ENCODE data around the gene ARSI. TPM values are rescaled to one million over a fixed set of nuclear protein-coding genes. Genes with fewer than 3 reads are reported as not detected.

The ARSI gene
- total and polyA plus RNA-seq, 7 donors = 0.15 to 0.45 TPM; not detected in 5

GRCh38 chr5:150272531-150272930, 30.2 kb downstream of the ARSI start:
- intact Hi-C loops (cut with DNase I) = loop anchor here in 1 of 2 donors (5.0 to 10.0 kb wide), 2 partner anchors 80 to 162 kb away; no protein-coding TSS in a partner anchor
- DNase-seq (no peak), ATAC-seq (no peak)
- WGBS, 3 donors = 63 to 69% (median 68%) methylated on average over 4 to 5 of the region's 5 CpGs
- Histone ChIP-seq H3K27ac (no peak overlapping the region), H3K9me3 (no peaks in the 10 kb centered on the region), H3K4me1 (peaks cover 9% of the 10 kb centered on the region), H3K4me3 (no peak overlapping the region), H3K36me3 (ENCODE audit: insufficient read depth in 1 of 2, low read depth in 1 of 2) (no peaks in the 10 kb centered on the region), H3K27me3 (ENCODE audit: insufficient read depth in 3 of 3, low read length in 2 of 3) (no peaks in the 10 kb centered on the region)
- peak; percentile 16 for TF ChIP-seq CTCF (IDR thresholded peaks at IDR 0.05)

GRCh38 chr5:150271923-150272322, 30.8 kb downstream of the ARSI start:
- TF ChIP-seq CTCF (IDR thresholded peaks at IDR 0.05) = no peak
- no peaks in the 10 kb centered on the region for H3K27me3 ChIP-seq (ENCODE audit: insufficient read depth in 3 of 3, low read length in 2 of 3)
- intact Hi-C loops (cut with DNase I) = loop anchor here in 1 of 2 donors (5.0 to 10.0 kb wide), 2 partner anchors 80 to 163 kb away; no protein-coding TSS in a partner anchor
- H3K4me3 ChIP-seq = no peak overlapping the region
- ATAC-seq = no peak
- H3K36me3 ChIP-seq (ENCODE audit: insufficient read depth in 1 of 2, low read depth in 1 of 2) = no peaks in the 10 kb centered on the region
- WGBS, 3 donors = 69 to 76% (median 71%) methylated on average over 5 of the region's 5 CpGs
- H3K9me3 ChIP-seq = no peaks in the 10 kb centered on the region
- H3K27ac ChIP-seq = no peak overlapping the region
- DNase-seq = no peak
- H3K4me1 ChIP-seq = peaks cover 9% of the 10 kb centered on the region

- intact Hi-C loops (cut with DNase I) = loop anchor here in 1 of 2 donors (5.0 to 10.0 kb wide), 2 partner anchors 81 to 164 kb away; no protein-coding TSS in a partner anchor
- H3K4me1 ChIP-seq = peaks cover 9% of the 10 kb centered on the region
- no peak for TF ChIP-seq CTCF (IDR thresholded peaks at IDR 0.05)
- WGBS, 3 donors = 81 to 93% (median 84%) methylated on average over 8 of the region's 8 CpGs
- H3K36me3 ChIP-seq (ENCODE audit: insufficient read depth in 1 of 2, low read depth in 1 of 2) = no peaks in the 10 kb centered on the region
- ATAC-seq (no peak), DNase-seq (no peak)
- H3K27me3 ChIP-seq (ENCODE audit: insufficient read depth in 3 of 3, low read length in 2 of 3) = no peaks in the 10 kb centered on the region
- H3K9me3 ChIP-seq = no peaks in the 10 kb centered on the region
- H3K27ac ChIP-seq = no peak overlapping the region
- no peak overlapping the region for H3K4me3 ChIP-seq
Measured at GRCh38 chr5:150271296-150271692, 31.4 kb downstream of the ARSI start.

- ATAC-seq = peak; percentile 94 to 96 (median 96)
- TF ChIP-seq CTCF (IDR thresholded peaks at IDR 0.05) = no peak
- Histone ChIP-seq H3K27ac (no peak overlapping the region), H3K4me1 (peaks cover 9% of the 10 kb centered on the region), H3K36me3 (ENCODE audit: insufficient read depth in 1 of 2, low read depth in 1 of 2) (no peaks in the 10 kb centered on the region), H3K27me3 (ENCODE audit: insufficient read depth in 3 of 3, low read length in 2 of 3) (no peaks in the 10 kb centered on the region), H3K4me3 (no peak overlapping the region), H3K9me3 (no peaks in the 10 kb centered on the region)
- WGBS, 3 donors = 51 to 57% (median 54%) methylated on average over 12 of the region's 12 CpGs
- peak; percentile 33 to 65 for DNase-seq
- intact Hi-C loops (cut with DNase I) = loop anchor here in 1 of 2 donors (5.0 to 10.0 kb wide), 2 partner anchors 82 to 164 kb away; no protein-coding TSS in a partner anchor
Measured at GRCh38 chr5:150270541-150271295, 32.0 kb downstream of the ARSI start.
